IPS DF 19.7 (cell line): ENCODE measurements around the gene SLC35E2B.
"Not testable (repeated sequence)": the region's sequence is repeated elsewhere in the genome, so short reads cannot be mapped to it uniquely, and the experiment has no call there.

ENCODE experiments used
- DNase-seq: peaks from one replicate; pipeline ENCODE4 v3.0.0-alpha.2; 2013; ENCODE audit warnings: low read depth, low spot score

SLC35E2B gene

GRCh38 chr1:1703796-1704195, 11.2 kb upstream of the SLC35E2B start:
- no peak for DNase-seq

- not testable (repeated sequence) for DNase-seq
These were observed 9.9 kb upstream of the SLC35E2B start for GRCh38 chr1:1702506-1702905.

- DNase-seq, result not testable (repeated sequence)
These were observed 8.0 kb upstream of the SLC35E2B start for GRCh38 chr1:1700557-1700956.

- DNase-seq, result not testable (repeated sequence)
These were observed 7.5 kb upstream of the SLC35E2B start for GRCh38 chr1:1700067-1700466.

- not testable (repeated sequence) for DNase-seq
These were observed 6.5 kb upstream of the SLC35E2B start for GRCh38 chr1:1699061-1699460.

- not testable (repeated sequence) for DNase-seq
These were observed 5.0 kb upstream of the SLC35E2B start for GRCh38 chr1:1697358-1698183.

GRCh38 chr1:1696431-1697357, 4.1 kb upstream of the SLC35E2B start:
- DNase-seq, result not testable (repeated sequence)

GRCh38 chr1:1692324-1692713, 276 bp downstream of the SLC35E2B start:
- not testable (repeated sequence) for DNase-seq

- DNase-seq, result not testable (repeated sequence)
These were observed 1.2 kb downstream of the SLC35E2B start for GRCh38 chr1:1691443-1691842.

GRCh38 chr1:1689526-1689925, 3.1 kb downstream of the SLC35E2B start:
- not testable (repeated sequence) for DNase-seq

GRCh38 chr1:1687846-1688245, 4.7 kb downstream of the SLC35E2B start:
- no peak for DNase-seq

- DNase-seq, result no peak
These were observed 8.4 kb downstream of the SLC35E2B start for GRCh38 chr1:1684031-1684681.

- no peak for DNase-seq
These were observed 9.3 kb downstream of the SLC35E2B start for GRCh38 chr1:1683104-1683905.

GRCh38 chr1:1680912-1681273, 11.7 kb downstream of the SLC35E2B start:
- DNase-seq, result no peak

GRCh38 chr1:1680031-1680911, 12.3 kb downstream of the SLC35E2B start:
- DNase-seq, result no peak

GRCh38 chr1:1678581-1679380, 13.8 kb downstream of the SLC35E2B start:
- DNase-seq, result no peak

GRCh38 chr1:1677718-1678580, 14.6 kb downstream of the SLC35E2B start:
- DNase-seq, result no peak

- not testable (repeated sequence) for DNase-seq
These were observed 16.5 kb downstream of the SLC35E2B start for GRCh38 chr1:1676087-1676486.
